Endodermal cell (in vitro differentiated cells): ENCODE measurements around the gene CIAO1. TPM values are rescaled to one million over a fixed set of nuclear protein-coding genes. Genes with fewer than 3 reads are reported as not detected.

ENCODE experiments used
- DNase-seq: peaks from one replicate; pipeline ENCODE4 v3.0.0-alpha.2; 2017
- H3K27ac ChIP-seq: 2 replicates; pipeline ENCODE4 v1.5.1; 2013; ENCODE audit warnings: mild to moderate bottlenecking, low read depth, low read length, moderate library complexity
- H3K27me3 ChIP-seq: 2 replicates; pipeline ENCODE4 v1.6.1; 2013; ENCODE audit warnings: mild to moderate bottlenecking, low read length, moderate library complexity; ENCODE audit not compliant: insufficient read depth, control insufficient read depth, poor library complexity, severe bottlenecking
- H3K36me3 ChIP-seq: 2 replicates; pipeline ENCODE4 v1.7.0; 2013; ENCODE audit warnings: mild to moderate bottlenecking, low read length, moderate library complexity; ENCODE audit not compliant: control insufficient read depth, insufficient read depth
- H3K4me1 ChIP-seq: one replicate; pipeline ENCODE4 v1.7.0; 2013; ENCODE audit warnings: low read length; ENCODE audit not compliant: control insufficient read depth, insufficient read depth
- H3K4me3 ChIP-seq: 2 replicates; pipeline ENCODE4 v1.5.1; 2013; ENCODE audit warnings: mild to moderate bottlenecking, low read length, moderate library complexity
- H3K9ac ChIP-seq: 2 replicates; pipeline ENCODE4 v1.6.1; 2013; ENCODE audit warnings: mild to moderate bottlenecking, low read length, moderate library complexity; ENCODE audit not compliant: poor library complexity, severe bottlenecking; ENCODE audit errors: extremely low read depth
- H3K9me3 ChIP-seq: 2 replicates; pipeline ENCODE4 v1.6.1; 2013; ENCODE audit warnings: mild to moderate bottlenecking, low read length, moderate library complexity; ENCODE audit not compliant: control insufficient read depth
- H3K27ac Mint-ChIP-seq: 2 replicates; pipeline ENCODE4 v1.8.0; 2020; ENCODE audit warnings: mixed read lengths
- H3K27me3 Mint-ChIP-seq: 2 replicates; pipeline ENCODE4 v1.8.0; 2021; ENCODE audit warnings: mild to moderate bottlenecking, mixed read lengths; ENCODE audit not compliant: insufficient read depth
- H3K36me3 Mint-ChIP-seq: 2 replicates; pipeline ENCODE4 v1.8.0; 2020; ENCODE audit warnings: low read depth, mixed read lengths
- H3K4me1 Mint-ChIP-seq: 2 replicates; pipeline ENCODE4 v1.8.0; 2020; ENCODE audit warnings: mixed read lengths
- H3K4me3 Mint-ChIP-seq: 2 replicates; pipeline ENCODE4 v1.8.0; 2020; ENCODE audit warnings: mild to moderate bottlenecking, moderate library complexity, mixed read lengths
- H3K9me3 Mint-ChIP-seq: 2 replicates; pipeline ENCODE4 v1.8.0; 2020; ENCODE audit warnings: mild to moderate bottlenecking, mixed read lengths
- CTCF ChIP-seq: fragments of 200-600 bp; sonication (generic); conservative IDR thresholded peaks from 2 replicates; pipeline ENCODE4 v1.5.0; 2021; ENCODE audit warnings: antibody characterized with exemption, mild to moderate bottlenecking
- WGBS, 2 experiments: methylation state at CpG; one replicate each; pipeline versions ENCODE4 v1.1.5 to v1.1.7; 2013; ENCODE audit warnings: missing lambda C conversion rate in 2 of 2, mixed read lengths in 1 of 2; ENCODE audit not compliant: insufficient coverage in 1 of 2, insufficient read length in 1 of 2; 5-methylcytosine and 5-hydroxymethylcytosine counted together
- total RNA-seq, 2 donors: library from RNA; stranded (reverse); fragmentation: NEBNext Ultra II Directional in 1 of 2; extraction: Animal tissue kit (Norgen Biotek cat#: 25700) in 1 of 2; gene quantifications; 2 replicates in 1 of 2; 3 replicates in 1 of 2; pipeline ENCODE4 v1.2.1, GENCODE V29; 2021

The CIAO1 gene
- total RNA-seq, 2 donors from 2014 or later, result 65.4 to 66.2 TPM

- TF ChIP-seq CTCF, result no peak
- no peaks in the 10 kb centered on the region for H3K9me3 ChIP-seq
- H3K27ac ChIP-seq, result no peak overlapping the region
- WGBS, 2 experiments, result 95 to 96% methylated on average over 3 to 4 of the region's 4 CpGs
- H3K9ac ChIP-seq, result no peak overlapping the region
- Mint-ChIP-seq H3K36me3 (peaks cover 19% of the 10 kb centered on the region), H3K27me3 (peaks cover 1% of the 10 kb centered on the region), H3K9me3 (no peaks in the 10 kb centered on the region), H3K4me1 (no peaks in the 10 kb centered on the region), H3K4me3 (no peak overlapping the region), H3K27ac (no peak overlapping the region)
- no peaks in the 10 kb centered on the region for H3K4me1 ChIP-seq
- no peaks in the 10 kb centered on the region for H3K27me3 ChIP-seq
- DNase-seq, result no peak
- no peak overlapping the region for H3K4me3 ChIP-seq
- H3K36me3 ChIP-seq, result peaks cover 16% of the 10 kb centered on the region
These were observed 17.4 kb upstream of the CIAO1 start for GRCh38 chr2:96248624-96249023.

DNA sequence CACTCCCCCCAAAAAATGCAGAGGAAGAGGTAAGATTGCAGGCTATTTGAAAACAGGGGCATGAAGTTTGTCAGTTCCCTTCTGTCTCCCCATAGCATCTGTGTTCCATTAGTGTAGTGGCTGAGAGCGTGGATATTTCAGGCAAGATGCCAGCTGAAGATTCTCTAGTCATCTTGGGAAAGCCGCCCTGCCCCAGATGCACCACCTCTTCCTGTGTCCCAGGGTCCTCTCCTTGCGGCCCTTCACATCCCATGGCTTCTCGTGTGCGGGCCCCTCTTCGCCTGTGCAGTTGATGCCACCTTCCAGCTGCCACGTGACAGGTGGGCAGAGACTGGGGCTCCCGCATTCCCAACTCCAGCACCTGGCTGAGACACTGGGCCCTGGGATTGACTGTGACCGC, 16.4 kb upstream of the CIAO1 start:
- Mint-ChIP-seq H3K4me1 (no peaks in the 10 kb centered on the region), H3K27ac (no peak overlapping the region), H3K27me3 (peaks cover 1% of the 10 kb centered on the region), H3K36me3 (peaks cover 25% of the 10 kb centered on the region), H3K9me3 (no peaks in the 10 kb centered on the region), H3K4me3 (no peak overlapping the region)
- no peak for DNase-seq
- Histone ChIP-seq H3K9ac (no peak overlapping the region), H3K36me3 (peaks cover 22% of the 10 kb centered on the region), H3K27me3 (no peaks in the 10 kb centered on the region), H3K27ac (no peak overlapping the region), H3K4me1 (no peaks in the 10 kb centered on the region), H3K9me3 (no peaks in the 10 kb centered on the region), H3K4me3 (no peak overlapping the region)
- WGBS, 2 experiments, result 95 to 99% methylated on average over 9 of the region's 9 CpGs
- no peak for TF ChIP-seq CTCF

- Histone ChIP-seq H3K27me3 (no peaks in the 10 kb centered on the region), H3K9ac (no peak overlapping the region), H3K4me1 (no peaks in the 10 kb centered on the region), H3K9me3 (no peaks in the 10 kb centered on the region), H3K4me3 (no peak overlapping the region), H3K27ac (no peak overlapping the region), H3K36me3 (peaks cover 27% of the 10 kb centered on the region)
- TF ChIP-seq CTCF, result no peak
- peaks cover 23% of the 10 kb centered on the region for H3K36me3 Mint-ChIP-seq
- no peak for DNase-seq
- peaks cover 1% of the 10 kb centered on the region for H3K27me3 Mint-ChIP-seq
- no peak overlapping the region for H3K27ac Mint-ChIP-seq
- 95 to 100% methylated on average over 1 to 6 of the region's 6 CpGs for WGBS, 2 experiments
- H3K4me1 Mint-ChIP-seq, result no peaks in the 10 kb centered on the region
- H3K9me3 Mint-ChIP-seq, result no peaks in the 10 kb centered on the region
- H3K4me3 Mint-ChIP-seq, result no peak overlapping the region
These were observed 15.8 kb upstream of the CIAO1 start for GRCh38 chr2:96250188-96250587.
